Muscle of leg (tissue), 10 donors: Measurements from ENCODE around the gene CFHR5. TPM values are rescaled to one million over a fixed set of nuclear protein-coding genes. Genes with fewer than 3 reads are reported as not detected.

Source experiments
- DNase-seq: peaks from one replicate; pipeline ENCODE4 v3.0.0; 2013
- H3K27ac ChIP-seq: one replicate; pipeline ENCODE4 v1.5.1; 2013; ENCODE audit warnings: mild to moderate bottlenecking, low read length, control low read depth
- H3K27me3 ChIP-seq: one replicate; pipeline ENCODE4 v1.6.1; 2013; ENCODE audit warnings: low read length; ENCODE audit not compliant: control insufficient read depth, insufficient read depth
- H3K36me3 ChIP-seq: one replicate; pipeline ENCODE4 v1.6.1; 2013; ENCODE audit warnings: low read length; ENCODE audit not compliant: control insufficient read depth, insufficient read depth
- H3K4me1 ChIP-seq: one replicate; pipeline ENCODE4 v1.6.1; 2013; ENCODE audit warnings: low read length; ENCODE audit not compliant: control insufficient read depth, insufficient read depth
- H3K4me3 ChIP-seq: one replicate; pipeline ENCODE4 v1.5.1; 2013; ENCODE audit warnings: low read length, control low read depth
- H3K9me3 ChIP-seq: replicated peaks from 2 replicates; pipeline ENCODE4 v1.6.1; 2013; ENCODE audit warnings: low read depth, low read length; ENCODE audit not compliant: control insufficient read depth
- polyA plus RNA-seq, 8 donors: library from polyadenylated mRNA; unstranded; fragments of 120-200 nt; gene quantifications; one replicate each; pipeline versions ENCODE4 v1.2.1 to v1.2.3, GENCODE V29; 2013; ENCODE audit warnings: inconsistent platforms in 1 of 8, low replicate concordance in 1 of 8; ENCODE audit not compliant: insufficient read length in 8 of 8, insufficient read depth in 1 of 8
- total RNA-seq: library from RNA; stranded (reverse); fragments of 120-200 nt; gene quantifications from one replicate; pipeline ENCODE4 v1.2.4, GENCODE V29; 2013

CFHR5 gene
- total and polyA plus RNA-seq, 9 donors = under 0.01 to 0.04 TPM; not detected in 7

GRCh38 chr1:197049100-197049499 is 71.7 kb downstream of the CFHR5 start:
- no peaks in the 10 kb centered on the region for H3K4me1 ChIP-seq
- H3K4me3 ChIP-seq = no peak overlapping the region
- no peaks in the 10 kb centered on the region for H3K27me3 ChIP-seq
- no peaks in the 10 kb centered on the region for H3K36me3 ChIP-seq
- H3K27ac ChIP-seq = no peak overlapping the region
- no peak for DNase-seq
- no peaks in the 10 kb centered on the region for H3K9me3 ChIP-seq

Other genes with a start within 250 kb of the CFHR5 start
- 1.2 TPM for gene CFHR3, start 202.7 kb upstream of the CFHR5 start, total RNA-seq
- 1 to 10 TPM; 1.6 to 4.3 (median 2.0) TPM for gene CFHR3, start 202.7 kb upstream of the CFHR5 start, polyA plus RNA-seq
- gene CFHR1, start 157.8 kb upstream of the CFHR5 start, total RNA-seq = 0.53 TPM
- gene CFHR1, start 157.8 kb upstream of the CFHR5 start, polyA plus RNA-seq = 1 to 10 TPM in 3 of 8 donors, under 1 TPM in 5; 0.23 to 2.4 (median 0.76) TPM
- not detected for gene CFHR4, start 89.5 kb upstream of the CFHR5 start, total RNA-seq
- under 1 TPM in 2 of 8 donors, not detected in 6; 0.10 to 0.84 TPM for gene CFHR4, start 89.5 kb upstream of the CFHR5 start, polyA plus RNA-seq
- not detected for gene CFHR2, start 33.8 kb upstream of the CFHR5 start, total RNA-seq
- gene CFHR2, start 33.8 kb upstream of the CFHR5 start, polyA plus RNA-seq = under 1 TPM in 1 of 8 donors, not detected in 7; 0.54 TPM
- not detected for gene F13B, start 89.7 kb downstream of the CFHR5 start, total RNA-seq
- gene F13B, start 89.7 kb downstream of the CFHR5 start, polyA plus RNA-seq = under 1 TPM in 3 of 8 donors, not detected in 5; 0.26 to 0.49 (median 0.43) TPM
- gene ASPM, start 169.1 kb downstream of the CFHR5 start, total RNA-seq = 14.2 TPM
- 10 to 100 TPM in 7 of 8 donors, 1 to 10 TPM in 1; 8.5 to 18.3 (median 13.2) TPM for gene ASPM, start 169.1 kb downstream of the CFHR5 start, polyA plus RNA-seq
- gene ZBTB41, start 223.7 kb downstream of the CFHR5 start, total RNA-seq = 12.8 TPM
- 10 to 100 TPM in 3 of 8 donors, 1 to 10 TPM in 5; 6.5 to 12.3 (median 10.0) TPM for gene ZBTB41, start 223.7 kb downstream of the CFHR5 start, polyA plus RNA-seq